Muscle of leg (tissue), 11 donors: ENCODE measurements around the gene TMEM108. TPM values are rescaled to one million over a fixed set of nuclear protein-coding genes. Genes with fewer than 3 reads are reported as not detected.

Experiments used
- DNase-seq: peaks from one replicate; pipeline ENCODE4 v3.0.0; 2013
- H3K27ac ChIP-seq: one replicate; pipeline ENCODE4 v1.5.1; 2013; ENCODE audit warnings: mild to moderate bottlenecking, low read length, control low read depth
- H3K27me3 ChIP-seq: one replicate; pipeline ENCODE4 v1.6.1; 2013; ENCODE audit warnings: low read length; ENCODE audit not compliant: control insufficient read depth, insufficient read depth
- H3K36me3 ChIP-seq: one replicate; pipeline ENCODE4 v1.6.1; 2013; ENCODE audit warnings: low read length; ENCODE audit not compliant: control insufficient read depth, insufficient read depth
- H3K4me1 ChIP-seq: one replicate; pipeline ENCODE4 v1.6.1; 2013; ENCODE audit warnings: low read length; ENCODE audit not compliant: control insufficient read depth, insufficient read depth
- H3K4me3 ChIP-seq: one replicate; pipeline ENCODE4 v1.5.1; 2013; ENCODE audit warnings: low read length, control low read depth
- H3K9me3 ChIP-seq: replicated peaks from 2 replicates; pipeline ENCODE4 v1.6.1; 2013; ENCODE audit warnings: low read depth, low read length; ENCODE audit not compliant: control insufficient read depth
- WGBS: methylation state at CpG from one replicate; pipeline ENCODE4 v1.1.5; 2013; ENCODE audit warnings: missing lambda C conversion rate; ENCODE audit not compliant: insufficient coverage; 5-methylcytosine and 5-hydroxymethylcytosine counted together
- polyA plus RNA-seq, 8 donors: library from polyadenylated mRNA; unstranded; fragments of 120-200 nt; gene quantifications; one replicate each; pipeline versions ENCODE4 v1.2.1 to v1.2.3, GENCODE V29; 2013; ENCODE audit warnings: inconsistent platforms in 1 of 8, low replicate concordance in 1 of 8; ENCODE audit not compliant: insufficient read length in 8 of 8, insufficient read depth in 1 of 8
- total RNA-seq: library from RNA; stranded (reverse); fragments of 120-200 nt; gene quantifications from one replicate; pipeline ENCODE4 v1.2.4, GENCODE V29; 2013

Gene TMEM108
- total and polyA plus RNA-seq, 9 donors = 6.3 to 27.3 (median 17.4) TPM

DNA sequence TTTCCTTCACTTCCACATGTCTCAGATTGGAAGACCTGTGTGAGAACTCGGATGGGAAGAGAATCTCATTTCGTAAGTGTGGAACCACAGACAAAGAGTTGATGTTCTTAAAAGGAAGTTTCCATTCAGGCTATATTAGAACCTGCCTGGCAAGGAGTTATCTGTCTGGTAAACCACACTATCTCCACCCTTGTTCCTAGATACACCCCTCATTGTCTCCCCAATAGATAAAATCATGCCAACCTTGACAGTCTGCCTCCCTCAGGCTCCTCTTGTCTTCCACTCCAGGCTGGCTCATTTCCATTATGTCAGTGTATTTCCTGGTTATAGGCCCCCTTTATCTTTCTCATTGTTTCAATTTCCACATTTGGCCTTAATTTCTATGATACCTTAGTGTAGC, 89.2 kb downstream of the TMEM108 start:
- Histone ChIP-seq H3K4me3 (no peak overlapping the region), H3K4me1 (no peaks in the 10 kb centered on the region), H3K27ac (no peak overlapping the region), H3K36me3 (no peaks in the 10 kb centered on the region), H3K27me3 (peaks cover 2% of the 10 kb centered on the region), H3K9me3 (no peaks in the 10 kb centered on the region)
- WGBS = no CpG with 5 or more reads among the region's 2 CpGs
- no peak for DNase-seq

DNA sequence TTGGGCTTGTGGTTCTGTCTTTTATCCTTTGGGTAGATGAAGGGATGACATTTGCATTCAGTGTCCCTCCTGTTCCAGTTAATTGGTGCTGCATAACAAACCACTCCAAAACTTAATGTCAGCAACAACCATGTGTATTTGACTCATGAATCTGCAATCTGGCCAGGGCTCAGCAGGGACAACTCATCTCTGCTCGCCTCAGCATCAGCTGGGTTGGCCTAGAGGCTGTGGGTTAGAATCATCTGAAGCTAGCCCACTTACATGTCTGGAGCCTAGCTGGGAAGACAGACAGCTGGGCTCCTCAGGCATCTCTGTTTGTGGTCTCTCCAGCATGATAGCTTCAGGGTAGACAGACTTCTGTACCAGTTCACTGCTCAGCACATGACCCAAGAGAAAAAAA, 92.0 kb downstream of the TMEM108 start:
- WGBS = 67% methylated on average over 1 of the region's 1 CpG
- no peak overlapping the region for H3K4me3 ChIP-seq
- H3K4me1 ChIP-seq = no peaks in the 10 kb centered on the region
- no peak overlapping the region for H3K27ac ChIP-seq
- no peaks in the 10 kb centered on the region for H3K9me3 ChIP-seq
- H3K27me3 ChIP-seq = no peaks in the 10 kb centered on the region
- no peak for DNase-seq
- H3K36me3 ChIP-seq = no peaks in the 10 kb centered on the region

DNA sequence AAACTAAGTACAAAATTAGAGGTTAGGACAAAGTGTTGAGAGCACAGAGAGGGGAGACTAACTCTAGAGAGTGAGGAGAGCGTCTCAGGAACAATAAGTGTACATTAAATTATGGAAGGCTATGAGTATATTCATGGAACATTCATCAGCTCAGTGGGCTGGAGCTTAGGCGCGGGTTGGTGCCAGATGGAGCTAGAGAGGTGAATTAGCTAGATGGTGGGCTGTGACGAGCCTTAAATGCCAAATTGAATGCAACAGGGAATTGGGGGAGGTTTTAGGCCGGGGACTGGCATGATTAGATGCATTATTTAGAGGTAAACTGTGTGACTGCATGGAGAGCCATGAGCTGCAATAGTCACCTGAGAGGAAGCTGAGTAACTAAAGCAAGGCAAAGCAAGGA, 97.1 kb downstream of the TMEM108 start:
- H3K9me3 ChIP-seq = no peaks in the 10 kb centered on the region
- H3K27me3 ChIP-seq = no peaks in the 10 kb centered on the region
- H3K4me1 ChIP-seq = no peaks in the 10 kb centered on the region
- H3K4me3 ChIP-seq = no peak overlapping the region
- no peaks in the 10 kb centered on the region for H3K36me3 ChIP-seq
- no peak for DNase-seq
- 67% methylated on average over 5 of the region's 5 CpGs for WGBS
- no peak overlapping the region for H3K27ac ChIP-seq

DNA sequence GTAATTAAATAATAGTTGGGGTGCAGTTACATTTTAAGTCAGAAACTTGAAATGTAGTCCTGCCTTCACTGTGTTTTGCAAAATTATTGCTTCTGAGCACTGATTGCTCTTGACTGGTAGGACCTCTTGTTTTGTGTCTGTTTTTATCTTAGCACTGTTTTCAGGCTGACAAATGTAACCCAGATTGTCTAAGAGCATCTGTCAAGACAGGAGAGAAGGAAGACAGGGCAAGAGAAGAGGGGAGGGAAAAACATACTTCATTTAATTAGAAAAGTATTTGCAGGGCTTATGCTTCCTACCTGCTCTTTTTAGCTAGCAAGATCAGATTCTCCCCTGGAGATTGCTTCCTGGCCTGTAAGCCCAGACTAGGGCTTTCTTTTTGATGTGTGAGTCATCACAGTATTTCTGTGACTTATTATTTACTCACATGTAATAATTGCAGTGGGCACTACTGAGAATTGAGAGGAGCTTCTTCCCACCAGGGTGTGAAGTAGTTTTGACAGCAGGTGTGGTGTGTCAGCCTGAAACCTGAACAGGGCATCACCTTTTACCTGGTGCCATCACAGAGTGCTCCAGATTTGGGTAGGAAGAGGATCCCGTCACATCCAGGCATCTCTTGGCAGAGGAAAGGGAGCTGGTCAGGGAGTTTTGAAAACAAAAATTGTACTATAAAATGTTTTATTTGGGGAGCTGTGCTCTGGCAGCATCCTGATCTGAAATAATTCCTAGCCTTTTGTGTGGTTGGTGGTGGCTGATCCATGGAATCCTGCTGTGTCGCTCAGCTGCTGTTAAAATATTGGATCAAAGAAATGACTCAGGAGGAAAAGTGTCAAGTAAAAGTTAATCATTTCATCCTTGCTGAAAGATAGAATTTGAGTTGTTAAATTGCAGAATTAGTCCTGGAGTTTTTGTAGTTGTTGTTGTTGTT, 98.2 kb downstream of the TMEM108 start:
- Histone ChIP-seq H3K4me3 (no peak overlapping the region), H3K36me3 (no peaks in the 10 kb centered on the region), H3K9me3 (no peaks in the 10 kb centered on the region), H3K4me1 (no peaks in the 10 kb centered on the region), H3K27ac (no peak overlapping the region), H3K27me3 (no peaks in the 10 kb centered on the region)
- WGBS = 58% methylated on average over 2 of the region's 2 CpGs
- no peak for DNase-seq

DNA sequence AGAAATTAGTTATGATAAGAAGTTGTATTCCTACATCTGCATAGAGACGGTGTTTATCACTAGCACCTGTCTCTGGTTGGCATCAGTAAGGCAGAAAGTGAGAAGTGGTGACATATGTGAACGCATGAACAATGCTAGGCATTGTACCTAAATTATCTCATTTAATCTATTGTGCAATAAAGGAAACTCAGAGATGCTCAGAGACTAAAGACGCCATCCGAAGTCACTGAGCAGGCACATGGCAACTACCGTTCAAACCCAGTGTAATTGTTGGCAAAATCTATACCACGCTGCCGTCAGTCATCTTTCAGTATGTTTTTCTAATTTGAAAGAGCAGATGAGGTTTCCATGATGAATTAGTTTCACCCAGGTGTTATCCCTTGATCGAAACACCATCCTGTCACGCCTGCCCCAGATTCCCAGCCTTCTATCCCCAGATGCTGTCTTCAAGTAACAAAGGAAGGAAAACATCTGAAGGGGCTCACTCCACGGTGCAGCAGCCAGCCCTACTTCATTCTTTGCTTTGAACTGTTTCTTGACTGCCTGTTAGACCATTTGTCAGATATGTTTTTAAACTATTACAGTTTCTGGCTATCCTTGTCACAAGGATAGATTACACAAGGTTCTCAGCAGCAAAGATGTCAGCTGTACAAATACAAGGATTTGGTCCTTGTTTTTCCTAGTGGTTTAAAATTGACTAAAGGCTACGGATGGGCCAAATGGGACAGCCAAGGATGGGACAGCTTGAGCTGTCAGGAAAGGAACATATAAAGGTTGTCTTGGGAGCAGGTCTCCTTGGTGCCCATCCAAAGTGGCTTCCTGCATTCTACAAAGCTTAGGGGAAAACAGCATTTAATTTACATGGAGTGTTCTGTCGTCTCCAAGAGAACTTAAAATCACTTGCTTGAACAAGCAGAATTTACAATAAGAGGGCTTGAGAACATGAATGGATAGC, 99.1 kb downstream of the TMEM108 start:
- no peak for DNase-seq
- 53% methylated on average over 5 of the region's 12 CpGs for WGBS
- no peaks in the 10 kb centered on the region for H3K4me1 ChIP-seq
- no peak overlapping the region for H3K27ac ChIP-seq
- H3K9me3 ChIP-seq = no peaks in the 10 kb centered on the region
- H3K4me3 ChIP-seq = no peak overlapping the region
- no peaks in the 10 kb centered on the region for H3K27me3 ChIP-seq
- no peaks in the 10 kb centered on the region for H3K36me3 ChIP-seq

DNA sequence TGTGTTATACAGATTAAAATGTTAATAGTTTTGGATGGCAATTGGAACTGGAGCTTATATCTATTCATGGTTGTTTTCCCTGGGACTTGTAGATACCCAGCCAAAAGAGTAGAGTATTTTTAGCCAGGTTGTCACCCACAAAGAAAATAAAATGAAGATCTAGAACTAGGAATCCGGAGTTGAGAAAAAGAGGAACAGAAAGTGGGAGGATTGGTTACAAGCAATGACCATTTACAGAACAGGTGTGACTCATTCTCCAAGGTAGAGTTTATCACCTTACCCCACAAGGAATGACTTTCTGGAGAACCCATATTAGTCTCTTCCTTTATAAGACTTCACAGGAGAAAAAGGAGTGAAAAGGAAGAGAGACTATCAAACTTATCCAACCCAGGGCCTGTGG, 99.8 kb downstream of the TMEM108 start:
- Histone ChIP-seq H3K27ac (no peak overlapping the region), H3K36me3 (no peaks in the 10 kb centered on the region), H3K4me3 (no peak overlapping the region), H3K27me3 (no peaks in the 10 kb centered on the region), H3K4me1 (no peaks in the 10 kb centered on the region), H3K9me3 (no peaks in the 10 kb centered on the region)
- DNase-seq = no peak
- WGBS = no CpG with 5 or more reads among the region's 1 CpG

DNA sequence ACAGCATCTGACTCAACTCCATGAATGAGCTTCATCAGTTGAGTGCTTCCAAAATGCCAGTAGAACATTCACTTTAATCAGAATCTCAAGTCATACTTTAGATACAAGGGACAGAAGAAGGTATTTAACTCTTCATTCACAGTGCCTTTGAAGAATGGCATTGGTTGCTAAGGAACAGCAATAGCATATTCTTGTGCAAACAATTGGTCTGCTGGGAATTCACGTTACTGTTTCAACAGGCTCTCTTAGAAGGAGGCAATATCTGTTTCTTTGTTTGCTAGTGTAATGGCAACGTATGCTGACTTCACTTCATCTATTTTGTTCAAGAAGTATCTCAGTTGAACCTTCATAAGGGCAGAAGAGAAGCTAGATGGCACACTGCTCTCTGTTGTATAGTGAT, 113.9 kb downstream of the TMEM108 start:
- Histone ChIP-seq H3K27me3 (no peaks in the 10 kb centered on the region), H3K4me1 (no peaks in the 10 kb centered on the region), H3K27ac (no peak overlapping the region), H3K4me3 (no peak overlapping the region), H3K9me3 (no peaks in the 10 kb centered on the region), H3K36me3 (no peaks in the 10 kb centered on the region)
- DNase-seq = no peak
- WGBS = no CpG with 5 or more reads among the region's 2 CpGs

DNA sequence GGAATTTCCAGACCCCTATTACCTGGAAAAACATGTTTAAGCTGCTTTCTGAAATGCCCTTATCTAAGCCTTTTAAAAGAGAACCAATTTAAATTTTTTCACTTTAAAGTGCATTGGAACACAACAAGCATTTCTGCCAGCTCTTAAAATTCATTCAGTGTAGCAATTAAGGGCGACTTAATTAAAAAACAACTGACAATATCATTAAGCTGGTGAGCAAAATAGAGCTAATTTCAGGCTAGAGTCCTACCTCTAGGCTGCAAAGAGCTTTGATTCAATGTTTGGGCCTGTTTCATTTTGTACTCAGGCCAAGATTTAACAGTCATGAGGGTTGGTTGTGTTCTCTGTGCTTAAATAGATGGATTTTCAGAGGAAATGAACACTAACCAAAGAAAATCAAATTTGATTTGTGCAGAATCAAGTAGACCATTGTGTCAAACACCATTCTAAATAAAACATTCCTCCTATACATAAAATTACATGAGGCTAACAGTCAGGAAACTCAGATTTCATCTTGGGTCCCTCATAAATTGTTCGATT, 114.6 kb downstream of the TMEM108 start:
- Histone ChIP-seq H3K27me3 (no peaks in the 10 kb centered on the region), H3K27ac (no peak overlapping the region), H3K9me3 (no peaks in the 10 kb centered on the region), H3K4me3 (no peak overlapping the region), H3K4me1 (no peaks in the 10 kb centered on the region), H3K36me3 (no peaks in the 10 kb centered on the region)
- no peak for DNase-seq
- WGBS = no CpG with 5 or more reads among the region's 2 CpGs

DNA sequence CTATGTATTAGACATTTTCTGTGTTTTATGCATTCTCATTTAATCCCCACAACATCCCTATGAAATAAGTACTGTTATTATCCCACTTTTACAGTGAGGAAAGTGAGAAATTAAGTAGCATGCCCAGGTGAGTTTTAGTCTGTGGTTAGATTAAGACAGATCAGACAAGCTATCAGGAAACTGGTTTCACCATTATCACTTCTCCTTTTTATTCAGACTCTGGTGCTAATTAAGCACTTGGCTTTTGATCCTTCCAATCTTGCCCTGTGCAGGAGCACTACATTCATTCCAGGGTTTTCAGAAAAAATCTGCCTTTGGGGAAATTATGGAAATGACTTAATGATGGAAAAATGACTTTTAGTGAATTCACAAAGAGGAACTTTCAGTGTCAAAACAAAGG, 115.2 kb downstream of the TMEM108 start:
- no peaks in the 10 kb centered on the region for H3K36me3 ChIP-seq
- no peak overlapping the region for H3K27ac ChIP-seq
- no peaks in the 10 kb centered on the region for H3K27me3 ChIP-seq
- H3K4me1 ChIP-seq = no peaks in the 10 kb centered on the region
- no peaks in the 10 kb centered on the region for H3K9me3 ChIP-seq
- H3K4me3 ChIP-seq = no peak overlapping the region
- DNase-seq = no peak

DNA sequence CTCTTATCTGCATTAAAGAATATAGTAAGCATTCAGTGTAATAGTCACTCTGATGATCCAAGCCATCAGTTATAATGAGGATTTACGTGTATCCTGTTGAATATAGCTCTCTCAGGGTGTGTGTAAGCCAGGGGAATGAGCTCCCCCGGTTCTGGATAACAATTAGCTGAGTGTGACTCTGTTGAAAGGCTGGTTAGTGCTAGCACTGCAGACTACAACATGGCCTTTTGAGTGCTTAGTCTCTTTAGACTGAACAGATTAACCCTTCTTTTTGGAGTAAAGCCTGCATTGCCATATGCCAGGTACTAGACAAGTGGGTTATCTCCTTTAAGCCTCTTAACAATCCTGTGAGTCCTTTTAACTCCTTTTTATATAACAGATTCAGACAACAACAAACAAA, 119.5 kb downstream of the TMEM108 start:
- H3K4me3 ChIP-seq = no peak overlapping the region
- no peaks in the 10 kb centered on the region for H3K9me3 ChIP-seq
- WGBS = 100% methylated on average over 1 of the region's 2 CpGs
- no peaks in the 10 kb centered on the region for H3K27me3 ChIP-seq
- DNase-seq = no peak
- no peaks in the 10 kb centered on the region for H3K4me1 ChIP-seq
- H3K27ac ChIP-seq = no peak overlapping the region
- H3K36me3 ChIP-seq = no peaks in the 10 kb centered on the region
